WTC11 (cell line): ENCODE measurements around the gene TARM1. TPM values are rescaled to one million over a fixed set of nuclear protein-coding genes. Genes with fewer than 3 reads are reported as not detected.

Experiments used
- ATAC-seq: fragments of 200-7000 bp; cut with Tn5 transposase; 2 replicates; pipeline ENCODE4 v1.10.0; 2021; ENCODE audit warnings: mild to moderate bottlenecking, moderate library complexity
- CTCF ChIA-PET: fragments of 300-600 bp; sonication (Branson Sonifier 250); formaldehyde crosslinking; loops from one replicate; lab custom pipeline; 2021; ENCODE audit warnings: antibody characterized with exemption; lab: Charles Lee
- POLR2A ChIA-PET: fragments of 350-600 bp; sonication (Branson Sonifier 250); formaldehyde crosslinking; loops from one replicate; lab custom pipeline; 2021; ENCODE audit warnings: antibody characterized with exemption; lab: Charles Lee
- DNase-seq: peaks from one replicate; pipeline ENCODE4 v3.0.0; 2021; ENCODE audit warnings: low spot score
- H3K27ac Mint-ChIP-seq: 2 replicates; pipeline ENCODE4 v1.8.0; 2021; ENCODE audit warnings: mixed read lengths
- H3K27me3 Mint-ChIP-seq: 2 replicates; pipeline ENCODE4 v1.8.0; 2021; ENCODE audit warnings: low read depth, mild to moderate bottlenecking, moderate library complexity, mixed read lengths
- H3K36me3 Mint-ChIP-seq: 2 replicates; pipeline ENCODE4 v1.8.0; 2021; ENCODE audit warnings: mixed read lengths
- H3K4me1 Mint-ChIP-seq: 2 replicates; pipeline ENCODE4 v1.8.0; 2022; ENCODE audit warnings: mixed read lengths
- H3K4me3 Mint-ChIP-seq: 2 replicates; pipeline ENCODE4 v1.8.0; 2021; ENCODE audit warnings: mild to moderate bottlenecking, moderate library complexity, mixed read lengths
- H3K9me3 Mint-ChIP-seq: 2 replicates; pipeline ENCODE4 v1.8.0; 2021; ENCODE audit warnings: mixed read lengths
- AR ChIP-seq: fragments of 250-450 bp; sonication (Bioruptor Pico); IDR thresholded peaks from 2 replicates; pipeline ENCODE4 v1.9.0; 2021; ENCODE audit warnings: mild to moderate bottlenecking
- ATF6 ChIP-seq: sonication (generic); formaldehyde crosslinking; IDR thresholded peaks from 2 replicates; pipeline ENCODE4 v1.8.1; 2023; ENCODE audit warnings: mild to moderate bottlenecking, missing genetic modification reagents
- EMX1 ChIP-seq: fragments of 250-450 bp; sonication (Bioruptor Pico); IDR thresholded peaks from 2 replicates; pipeline ENCODE4 v1.8.0; 2021; ENCODE audit warnings: mild to moderate bottlenecking
- IRF2 ChIP-seq: sonication (generic); formaldehyde crosslinking; IDR thresholded peaks from 2 replicates; pipeline ENCODE4 v1.8.0; 2022; ENCODE audit warnings: low read depth, missing genetic modification reagents, borderline replicate concordance
- KAT7 ChIP-seq: sonication (generic); formaldehyde crosslinking; IDR thresholded peaks from 2 replicates; pipeline ENCODE4 v1.8.1; 2023; ENCODE audit warnings: missing genetic modification reagents, mild to moderate bottlenecking, borderline replicate concordance
- MXD4 ChIP-seq: fragments of 250-450 bp; sonication (Bioruptor Pico); IDR thresholded peaks from 2 replicates; pipeline ENCODE4 v1.8.0; 2021; ENCODE audit warnings: mild to moderate bottlenecking, moderate library complexity, borderline replicate concordance
- PRDM15 ChIP-seq: sonication (generic); formaldehyde crosslinking; IDR thresholded peaks from 2 replicates; pipeline ENCODE4 v1.8.0; 2022; ENCODE audit warnings: missing genetic modification reagents
- PRRX2 ChIP-seq: fragments of 250-450 bp; sonication (Bioruptor Pico); IDR thresholded peaks from 2 replicates; pipeline ENCODE4 v1.8.0; 2021; ENCODE audit warnings: mild to moderate bottlenecking
- USF1 ChIP-seq: sonication (generic); formaldehyde crosslinking; IDR thresholded peaks from 2 replicates; pipeline ENCODE4 v1.8.0; 2022; ENCODE audit warnings: mild to moderate bottlenecking, missing genetic modification reagents
- ZNF121 ChIP-seq: sonication (generic); formaldehyde crosslinking; IDR thresholded peaks from 2 replicates; pipeline ENCODE4 v1.8.0; 2023; ENCODE audit warnings: missing genetic modification reagents
- ZNF416 ChIP-seq: fragments of 250-450 bp; sonication (Bioruptor Pico); IDR thresholded peaks from 2 replicates; pipeline ENCODE4 v1.9.0; 2021; ENCODE audit warnings: mild to moderate bottlenecking, inconsistent platforms
- ZNF512 ChIP-seq: sonication (generic); formaldehyde crosslinking; IDR thresholded peaks from 2 replicates; pipeline ENCODE4 v1.8.1; 2022; ENCODE audit warnings: missing genetic modification reagents, borderline replicate concordance
- total RNA-seq: library from RNA; stranded (reverse); gene quantifications from 3 replicates; pipeline ENCODE4 v1.2.3, GENCODE V29; 2021
- TF ChIP-seq, protein P1 (sequence below): sonication (generic); formaldehyde crosslinking; IDR thresholded peaks from 2 replicates; pipeline ENCODE4 v1.8.1; 2023; ENCODE audit warnings: mild to moderate bottlenecking, moderate library complexity, missing genetic modification reagents
- TF ChIP-seq, protein P2 (sequence below): sonication (generic); formaldehyde crosslinking; IDR thresholded peaks from 2 replicates; pipeline ENCODE4 v1.8.1; 2023; ENCODE audit warnings: mild to moderate bottlenecking, missing genetic modification reagents, moderate library complexity

The TARM1 gene
- total RNA-seq, 1 experiment from 2014 or later: not detected

DNA sequence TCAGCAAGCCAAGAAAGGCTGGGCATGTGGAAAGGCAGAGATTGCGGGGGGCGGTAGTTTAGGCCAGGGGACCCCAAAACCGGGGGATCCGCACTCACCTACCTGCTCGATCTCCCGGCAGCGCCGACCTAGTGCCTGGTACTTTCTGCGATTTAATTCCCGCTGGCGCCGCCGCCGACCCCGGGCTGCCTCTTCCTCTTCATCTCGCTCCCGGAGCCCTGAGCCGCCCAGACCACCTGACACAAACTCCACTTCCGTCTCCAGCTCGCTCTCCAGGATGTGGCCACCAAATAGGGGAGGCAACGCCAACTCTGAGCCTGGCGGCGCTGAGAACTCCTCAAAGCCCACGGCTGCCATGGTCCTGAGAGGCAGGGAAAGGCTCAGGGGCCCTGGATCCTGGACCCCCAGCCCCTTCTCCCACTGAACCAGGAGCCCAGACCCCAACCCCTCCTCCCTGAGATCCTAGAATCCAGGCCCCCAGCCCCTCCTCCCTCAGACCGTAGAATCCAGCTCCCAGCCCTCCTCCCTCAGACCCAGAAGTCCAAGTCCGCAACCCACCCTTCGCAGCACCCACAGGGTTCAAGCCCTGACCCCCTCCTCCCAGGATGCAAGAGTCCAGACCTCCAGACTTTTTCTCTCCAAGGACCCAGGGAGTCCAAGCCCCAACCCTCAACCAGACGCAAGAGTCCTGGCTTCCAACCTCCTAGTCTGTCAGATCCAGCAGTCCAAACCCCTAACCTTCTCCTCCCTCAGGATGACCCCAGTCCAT, 33.4 kb upstream of the TARM1 start:
- H3K4me3 Mint-ChIP-seq: peak overlapping the region; percentile 95
- peak; percentile 17 for ATAC-seq
- no peak for DNase-seq

DNA sequence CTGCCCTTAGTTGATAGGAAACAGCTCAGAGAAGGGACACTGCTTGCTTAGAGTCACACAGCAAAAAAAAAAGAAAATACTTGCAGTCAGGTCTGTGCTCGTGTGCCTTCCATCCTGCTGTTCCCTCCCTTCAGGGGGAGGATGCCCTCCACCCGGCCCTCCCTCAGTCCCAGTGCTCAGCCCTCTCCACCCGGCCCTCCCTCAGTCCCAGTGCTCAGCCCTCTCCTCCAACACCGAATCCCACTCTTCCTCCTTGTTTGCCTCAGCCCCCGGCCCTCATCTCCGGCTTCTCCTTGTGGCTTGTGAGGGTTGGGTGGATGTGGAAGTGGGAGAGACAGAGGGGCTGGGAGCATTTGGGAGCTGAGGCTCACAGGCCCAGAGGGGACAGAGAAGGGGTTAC, 28.5 kb upstream of the TARM1 start:
- Mint-ChIP-seq H3K4me3 (no peak overlapping the region), H3K36me3 (peaks cover 51% of the 10 kb centered on the region), H3K9me3 (no peaks in the 10 kb centered on the region), H3K27me3 (no peaks in the 10 kb centered on the region), H3K27ac (no peak overlapping the region), H3K4me1 (peaks cover 7% of the 10 kb centered on the region)
- ChIA-PET CTCF (interaction anchor here (1.7 kb wide), 1 partner anchor 80 kb away, joined by 5 read pairs; no protein-coding TSS in a partner anchor), POLR2A (no interaction called here)
- ATAC-seq: no peak
- DNase-seq: no peak
- TF ChIP-seq AR (CRISPR knock-in tag) (no peak), ZNF512 (CRISPR knock-in tag) (no peak), IRF2 (CRISPR knock-in tag) (no peak), ZNF121 (no peak)
- TF ChIP-seq, protein P1, sequence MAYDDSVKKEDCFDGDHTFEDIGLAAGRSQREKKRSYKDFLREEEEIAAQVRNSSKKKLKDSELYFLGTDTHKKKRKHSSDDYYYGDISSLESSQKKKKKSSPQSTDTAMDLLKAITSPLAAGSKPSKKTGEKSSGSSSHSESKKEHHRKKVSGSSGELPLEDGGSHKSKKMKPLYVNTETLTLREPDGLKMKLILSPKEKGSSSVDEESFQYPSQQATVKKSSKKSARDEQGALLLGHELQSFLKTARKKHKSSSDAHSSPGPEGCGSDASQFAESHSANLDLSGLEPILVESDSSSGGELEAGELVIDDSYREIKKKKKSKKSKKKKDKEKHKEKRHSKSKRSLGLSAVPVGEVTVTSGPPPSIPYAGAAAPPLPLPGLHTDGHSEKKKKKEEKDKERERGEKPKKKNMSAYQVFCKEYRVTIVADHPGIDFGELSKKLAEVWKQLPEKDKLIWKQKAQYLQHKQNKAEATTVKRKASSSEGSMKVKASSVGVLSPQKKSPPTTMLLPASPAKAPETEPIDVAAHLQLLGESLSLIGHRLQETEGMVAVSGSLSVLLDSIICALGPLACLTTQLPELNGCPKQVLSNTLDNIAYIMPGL (CRISPR knock-in tag): no peak

More for the DNA sequence above, 33.4 kb upstream of the TARM1 start:
- POLR2A ChIA-PET: interaction anchor here (0.5 to 3.1 kb wide), 5 partner anchors 11 to 247 kb away, joined by 3 to 23 read pairs (median 5); partner anchors contain the start of genes CNOT3, MYADM and NDUFA3
- Mint-ChIP-seq H3K4me1 (peaks cover 22% of the 10 kb centered on the region), H3K27ac (peak overlapping the region; percentile 93), H3K9me3 (no peaks in the 10 kb centered on the region), H3K36me3 (peaks cover 28% of the 10 kb centered on the region), H3K27me3 (no peaks in the 10 kb centered on the region; the same call in 1 of the 2 replicates)
- TF ChIP-seq PRDM15 (no peak), ZNF416 (CRISPR knock-in tag) (no peak; the same call in 1 of the 2 replicates), MXD4 (CRISPR knock-in tag) (no peak), KAT7 (no peak), PRRX2 (CRISPR knock-in tag) (no peak), USF1 (CRISPR knock-in tag) (peak; percentile 20; the same call in 1 of the 2 replicates), EMX1 (0 out of 2 replicates have a peak, but pooled peaks have one; percentile 31), ATF6 (no peak)
- TF ChIP-seq, protein P2, sequence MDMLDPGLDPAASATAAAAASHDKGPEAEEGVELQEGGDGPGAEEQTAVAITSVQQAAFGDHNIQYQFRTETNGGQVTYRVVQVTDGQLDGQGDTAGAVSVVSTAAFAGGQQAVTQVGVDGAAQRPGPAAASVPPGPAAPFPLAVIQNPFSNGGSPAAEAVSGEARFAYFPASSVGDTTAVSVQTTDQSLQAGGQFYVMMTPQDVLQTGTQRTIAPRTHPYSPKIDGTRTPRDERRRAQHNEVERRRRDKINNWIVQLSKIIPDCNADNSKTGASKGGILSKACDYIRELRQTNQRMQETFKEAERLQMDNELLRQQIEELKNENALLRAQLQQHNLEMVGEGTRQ (CRISPR knock-in tag): peak; percentile 42; the same call in 1 of the 2 replicates
- CTCF ChIA-PET: interaction anchor here (0.8 to 2.5 kb wide), 9 partner anchors 17 to 202 kb away, joined by 3 to 9 read pairs (median 3); partner anchors contain the start of gene CNOT3
